ENCODE measurements around the gene TACO1. TPM values are rescaled to one million over a fixed set of nuclear protein-coding genes. Genes with fewer than 3 reads are reported as not detected.

The TACO1 gene
- total RNA-seq (2014; rRNA removed; shearing (Covaris generic)): 23.7 and 30.6 TPM in 2 replicates

DNA sequence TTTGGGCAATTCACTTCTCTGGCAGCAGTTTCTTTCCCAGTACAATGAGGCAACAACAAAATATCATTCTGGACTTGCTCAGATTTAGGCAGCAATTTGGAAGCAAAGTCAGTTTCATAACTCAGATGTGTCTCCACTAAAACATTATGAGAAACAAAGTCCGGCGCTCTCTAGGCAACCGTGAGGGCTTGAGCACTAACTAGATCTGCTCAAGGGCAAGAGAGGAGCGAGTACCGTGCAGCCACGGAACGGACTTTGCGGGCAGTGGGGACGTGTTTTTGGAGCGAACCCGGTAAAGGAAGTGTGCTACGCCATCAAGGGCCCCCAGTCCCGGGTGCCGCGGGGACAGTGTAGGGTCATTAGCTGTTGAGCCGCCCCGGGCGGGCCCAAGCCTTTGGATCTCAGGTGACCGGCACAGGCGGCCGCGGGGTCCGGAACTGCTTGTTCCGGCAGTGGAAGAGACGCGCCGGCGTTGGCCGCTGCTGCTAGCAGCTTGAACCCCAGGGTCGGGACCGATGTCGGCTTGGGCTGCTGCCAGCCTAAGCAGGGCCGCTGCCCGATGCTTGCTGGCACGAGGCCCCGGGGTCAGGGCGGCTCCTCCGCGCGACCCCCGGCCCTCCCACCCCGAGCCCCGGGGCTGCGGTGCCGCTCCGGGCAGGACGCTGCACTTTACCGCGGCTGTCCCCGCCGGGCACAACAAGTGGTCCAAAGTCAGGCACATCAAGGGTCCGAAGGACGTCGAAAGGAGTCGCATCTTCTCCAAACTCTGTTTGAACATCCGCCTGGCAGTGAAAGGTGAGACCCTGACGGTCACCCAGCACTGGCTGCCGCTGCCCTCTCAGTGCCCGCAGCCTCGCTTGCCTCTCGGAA is at the start of gene TACO1:
Gene TACO1 (plus strand): TSS at position 327 of the 870 bp plus-strand sequence. CDS start 189 bp downstream, at position 516.
- Histone ChIP-seq H3K27me3 (replicated peaks) (no peaks in the 10 kb centered on the region), H3K27ac (peak within 1 kb of the TSS; percentile 44), H3K9me3 (replicated peaks) (no peaks in the 10 kb centered on the region), H3K4me1 (replicated peaks) (peaks cover 12% of the 10 kb centered on the region), H3K4me3 (peak within 1 kb of the TSS; percentile 89), H3K36me3 (peaks cover 35% of the 10 kb centered on the region)
- peak; percentile 85 to 89 for DNase-seq (ENCODE audit: low read depth in 1 of 2, low spot score in 2 of 2)

GRCh38 chr17:63552211-63552610 is 48.5 kb upstream of the TACO1 start:
- peak in 1 of 2 experiments; percentile 43 for DNase-seq (ENCODE audit: low read depth in 1 of 2, low spot score in 2 of 2)
- peaks cover 32% of the 10 kb centered on the region for H3K36me3 ChIP-seq
- no peaks in the 10 kb centered on the region for H3K27me3 ChIP-seq (replicated peaks)
- no peaks in the 10 kb centered on the region for H3K9me3 ChIP-seq (replicated peaks)
- H3K27ac ChIP-seq: peak overlapping the region; percentile 10
- peak overlapping the region; percentile 85 for H3K4me3 ChIP-seq
- peaks cover 18% of the 10 kb centered on the region for H3K4me1 ChIP-seq (replicated peaks)

DNA sequence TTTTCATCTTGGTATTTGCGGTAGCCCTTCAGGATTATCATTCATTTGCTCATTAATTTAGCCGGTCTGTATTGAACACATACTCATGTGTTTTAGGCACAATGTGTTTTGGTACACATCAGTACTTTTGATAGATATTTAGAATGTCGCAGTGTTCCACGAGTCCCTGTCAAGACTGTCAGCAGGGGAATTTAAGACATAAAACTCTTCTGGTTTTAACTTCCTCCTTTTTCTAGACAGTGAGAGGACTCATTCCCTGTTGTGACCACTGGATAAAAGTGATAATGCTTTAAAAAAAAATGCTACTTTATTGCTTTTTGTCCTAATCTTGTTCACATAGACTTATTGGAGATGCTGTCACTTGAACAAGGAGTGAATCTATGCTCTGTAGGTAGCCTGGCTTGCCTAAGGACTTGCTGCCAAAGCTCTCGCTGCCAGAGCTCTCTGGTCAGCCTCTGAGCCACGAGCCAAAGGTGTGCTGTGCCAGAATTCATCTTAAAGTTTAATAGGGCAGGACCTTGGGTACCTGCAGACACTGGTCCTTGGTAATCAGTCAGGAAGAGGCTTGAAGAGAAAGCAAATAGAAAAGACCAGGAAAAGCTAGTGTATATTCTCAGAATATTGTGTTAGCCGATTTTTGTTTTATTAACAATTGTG is 45.1 kb upstream of the TACO1 start:
- Histone ChIP-seq H3K4me1 (replicated peaks) (peaks cover 10% of the 10 kb centered on the region), H3K27ac (no peak overlapping the region), H3K27me3 (replicated peaks) (no peaks in the 10 kb centered on the region), H3K9me3 (replicated peaks) (no peaks in the 10 kb centered on the region), H3K36me3 (peaks cover 30% of the 10 kb centered on the region), H3K4me3 (no peak overlapping the region)
- no peak for DNase-seq (ENCODE audit: low read depth in 1 of 2, low spot score in 2 of 2)

DNA sequence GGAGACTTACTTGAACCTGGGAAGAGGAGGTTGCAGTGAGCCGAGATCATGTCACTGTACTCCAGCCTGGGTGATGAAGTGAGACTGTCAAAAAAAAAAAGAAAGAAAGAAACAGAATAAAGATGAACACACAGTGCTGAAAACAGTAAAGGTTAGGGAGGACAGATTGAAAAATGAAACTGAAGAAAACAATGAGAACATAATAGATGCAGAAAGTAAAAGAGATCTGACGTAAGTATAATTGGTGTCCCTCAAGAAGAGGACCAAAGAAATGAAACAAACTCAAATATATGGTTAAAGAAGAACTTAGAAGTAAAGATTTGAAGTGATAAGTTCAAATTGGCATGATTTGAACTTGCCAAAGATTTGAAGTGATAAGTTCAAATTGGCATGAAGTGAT is 43.3 kb upstream of the TACO1 start:
- Histone ChIP-seq H3K27ac (no peak overlapping the region), H3K4me1 (replicated peaks) (peaks cover 5% of the 10 kb centered on the region), H3K36me3 (peaks cover 21% of the 10 kb centered on the region), H3K27me3 (replicated peaks) (no peaks in the 10 kb centered on the region), H3K9me3 (replicated peaks) (no peaks in the 10 kb centered on the region), H3K4me3 (no peak overlapping the region)
- DNase-seq (ENCODE audit: low read depth in 1 of 2, low spot score in 2 of 2): no peak

DNA sequence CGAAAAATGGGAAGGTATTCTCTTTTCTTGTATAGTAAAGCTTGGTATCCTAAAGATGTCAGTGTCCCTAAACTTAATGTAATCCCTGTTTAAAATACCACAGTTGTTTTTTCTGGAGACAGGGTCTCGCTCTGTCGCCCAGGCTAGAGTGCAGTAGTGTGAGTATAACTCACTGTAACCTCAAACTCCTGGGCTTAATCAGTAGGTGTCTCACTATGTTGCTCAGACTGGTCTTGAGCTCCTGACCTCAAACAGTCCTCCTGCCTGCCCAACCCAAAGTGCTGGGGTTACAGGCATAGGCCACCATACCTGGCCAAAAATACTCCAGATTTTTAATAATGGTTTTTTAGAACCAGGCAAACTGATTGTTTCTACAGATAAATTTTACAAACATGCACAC is 42.3 kb upstream of the TACO1 start:
- Histone ChIP-seq H3K4me1 (replicated peaks) (no peaks in the 10 kb centered on the region), H3K9me3 (replicated peaks) (no peaks in the 10 kb centered on the region), H3K27me3 (replicated peaks) (no peaks in the 10 kb centered on the region), H3K27ac (no peak overlapping the region), H3K36me3 (peaks cover 11% of the 10 kb centered on the region), H3K4me3 (no peak overlapping the region)
- no peak for DNase-seq (ENCODE audit: low read depth in 1 of 2, low spot score in 2 of 2)

DNA sequence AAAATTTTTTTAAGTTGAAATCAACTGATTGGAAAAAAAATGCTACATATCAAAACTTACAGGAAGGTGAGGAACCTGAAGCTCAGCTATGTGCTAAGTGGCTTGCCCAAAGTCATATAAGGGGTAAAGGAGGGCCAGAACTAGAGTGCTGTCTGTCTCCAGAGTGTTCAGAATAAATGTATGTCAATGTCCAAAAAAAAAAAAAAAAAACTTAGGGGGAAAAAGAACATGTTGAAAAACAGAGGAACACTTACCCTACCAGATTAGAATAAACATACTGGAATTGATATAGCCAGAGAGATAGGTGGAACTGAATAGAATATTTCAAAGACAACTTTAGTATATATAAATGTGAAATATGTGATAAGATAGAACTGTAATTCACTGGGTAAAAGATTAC is 38.9 kb upstream of the TACO1 start:
- no peaks in the 10 kb centered on the region for H3K27me3 ChIP-seq (replicated peaks)
- no peaks in the 10 kb centered on the region for H3K4me1 ChIP-seq (replicated peaks)
- no peak overlapping the region for H3K4me3 ChIP-seq
- DNase-seq (ENCODE audit: low read depth in 1 of 2, low spot score in 2 of 2): no peak
- no peaks in the 10 kb centered on the region for H3K36me3 ChIP-seq
- no peaks in the 10 kb centered on the region for H3K9me3 ChIP-seq (replicated peaks)
- no peak overlapping the region for H3K27ac ChIP-seq

DNA sequence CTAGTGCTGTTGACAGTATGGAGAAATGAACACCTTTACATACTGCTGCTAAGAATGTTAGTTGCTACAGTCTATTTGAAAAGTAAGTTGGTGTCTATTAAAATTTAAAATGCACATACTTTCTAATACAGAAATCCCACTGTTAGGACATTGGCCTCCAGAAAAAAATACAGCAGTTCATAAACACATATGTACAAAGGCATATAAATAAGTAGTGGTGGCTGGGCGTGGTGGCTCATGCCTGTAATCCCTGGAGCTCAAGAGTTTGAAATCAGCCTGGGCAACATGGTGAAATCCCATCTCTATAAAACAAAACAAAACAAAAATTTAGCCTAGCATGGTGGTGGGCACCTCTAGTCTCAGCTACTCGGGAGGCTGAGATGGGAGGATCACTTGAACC is 37.4 kb upstream of the TACO1 start:
- Histone ChIP-seq H3K4me1 (replicated peaks) (no peaks in the 10 kb centered on the region), H3K27me3 (replicated peaks) (no peaks in the 10 kb centered on the region), H3K9me3 (replicated peaks) (no peaks in the 10 kb centered on the region), H3K4me3 (no peak overlapping the region), H3K36me3 (0 out of 2 replicates have a peak, but pooled peaks cover 1% of the 10 kb centered on the region), H3K27ac (no peak overlapping the region)
- no peak for DNase-seq (ENCODE audit: low read depth in 1 of 2, low spot score in 2 of 2)

GRCh38 chr17:63564562-63564961 is 36.1 kb upstream of the TACO1 start:
- no peaks in the 10 kb centered on the region for H3K9me3 ChIP-seq (replicated peaks)
- DNase-seq (ENCODE audit: low read depth in 1 of 2, low spot score in 2 of 2): no peak
- H3K4me1 ChIP-seq (replicated peaks): no peaks in the 10 kb centered on the region
- no peak overlapping the region for H3K27ac ChIP-seq
- peaks cover 8% of the 10 kb centered on the region; the same call in 1 of the 2 replicates for H3K36me3 ChIP-seq
- no peak overlapping the region for H3K4me3 ChIP-seq
- no peaks in the 10 kb centered on the region for H3K27me3 ChIP-seq (replicated peaks)

- Histone ChIP-seq H3K4me3 (no peak overlapping the region), H3K9me3 (replicated peaks) (no peaks in the 10 kb centered on the region), H3K4me1 (replicated peaks) (peaks cover 8% of the 10 kb centered on the region), H3K27ac (no peak overlapping the region), H3K27me3 (replicated peaks) (no peaks in the 10 kb centered on the region), H3K36me3 (peaks cover 18% of the 10 kb centered on the region)
- DNase-seq (ENCODE audit: low read depth in 1 of 2, low spot score in 2 of 2): no peak
These were observed 33.5 kb upstream of the TACO1 start for GRCh38 chr17:63567229-63567628.

DNA sequence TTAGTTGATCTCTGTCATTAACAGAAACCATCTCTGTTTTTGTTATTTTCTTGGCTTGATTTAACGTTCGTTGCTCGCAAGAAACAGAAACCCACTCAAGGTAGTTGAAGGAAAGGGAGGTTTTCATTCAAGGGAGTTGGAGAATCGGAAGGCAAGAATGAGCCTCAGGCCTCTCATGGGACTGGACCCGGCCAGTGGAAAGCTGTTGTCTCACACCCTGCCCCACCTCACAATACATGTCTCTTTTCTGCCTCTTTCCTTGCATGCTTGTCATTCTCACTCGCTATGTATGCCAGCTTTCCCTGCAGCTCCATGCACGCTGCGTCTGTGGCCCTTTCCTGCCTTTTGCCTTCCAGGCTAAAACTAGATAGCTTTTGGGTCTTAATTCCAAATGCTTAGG is 32.1 kb upstream of the TACO1 start:
- H3K27me3 ChIP-seq (replicated peaks): no peaks in the 10 kb centered on the region
- H3K9me3 ChIP-seq (replicated peaks): no peaks in the 10 kb centered on the region
- DNase-seq (ENCODE audit: low read depth in 1 of 2, low spot score in 2 of 2): no peak
- peaks cover 10% of the 10 kb centered on the region for H3K4me1 ChIP-seq (replicated peaks)
- no peak overlapping the region for H3K27ac ChIP-seq
- H3K4me3 ChIP-seq: no peak overlapping the region
- H3K36me3 ChIP-seq: peaks cover 18% of the 10 kb centered on the region

DNA sequence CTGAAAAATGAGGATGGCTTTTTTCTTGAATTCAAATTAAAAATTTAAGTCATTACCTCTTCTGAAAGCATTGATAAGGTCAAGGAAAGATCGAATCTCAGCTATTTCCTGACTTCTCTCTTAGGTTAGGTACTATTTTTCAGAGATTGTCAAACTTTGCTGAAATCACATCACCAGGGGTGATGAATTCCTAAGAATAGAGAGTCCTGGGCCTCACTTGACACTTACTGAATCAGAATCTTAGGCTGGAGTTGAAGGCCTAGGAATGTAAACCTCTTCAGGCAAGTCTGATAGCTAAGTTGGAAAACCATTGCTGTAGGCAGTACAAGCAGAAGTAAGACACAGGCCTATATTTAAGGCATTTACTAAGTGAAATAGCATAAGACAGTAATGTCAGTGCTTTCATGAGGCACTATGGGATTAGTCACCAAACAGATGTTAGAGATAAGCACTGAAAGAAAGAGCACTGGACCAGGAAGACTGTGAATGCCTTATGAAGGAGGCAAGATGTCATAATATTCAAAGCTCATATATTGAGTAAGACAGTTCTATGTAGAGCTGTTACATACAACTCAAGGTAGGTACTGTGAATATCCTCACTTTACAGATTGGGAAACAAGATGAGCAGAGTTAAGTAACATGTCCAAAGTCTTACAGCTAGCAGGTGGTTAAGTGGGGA is 28.9 kb upstream of the TACO1 start:
- DNase-seq (ENCODE audit: low read depth in 1 of 2, low spot score in 2 of 2): peak in 1 of 2 experiments; percentile 24
- H3K27ac ChIP-seq: no peak overlapping the region
- no peak overlapping the region for H3K4me3 ChIP-seq
- H3K9me3 ChIP-seq (replicated peaks): no peaks in the 10 kb centered on the region
- H3K4me1 ChIP-seq (replicated peaks): peaks cover 10% of the 10 kb centered on the region
- peaks cover 21% of the 10 kb centered on the region for H3K36me3 ChIP-seq
- H3K27me3 ChIP-seq (replicated peaks): no peaks in the 10 kb centered on the region

GRCh38 chr17:63573634-63574033 is 27.1 kb upstream of the TACO1 start:
- Histone ChIP-seq H3K4me1 (replicated peaks) (peaks cover 10% of the 10 kb centered on the region), H3K9me3 (replicated peaks) (no peaks in the 10 kb centered on the region), H3K27ac (no peak overlapping the region), H3K4me3 (no peak overlapping the region), H3K27me3 (replicated peaks) (no peaks in the 10 kb centered on the region), H3K36me3 (peaks cover 28% of the 10 kb centered on the region)
- DNase-seq (ENCODE audit: low read depth in 1 of 2, low spot score in 2 of 2): no peak

DNA sequence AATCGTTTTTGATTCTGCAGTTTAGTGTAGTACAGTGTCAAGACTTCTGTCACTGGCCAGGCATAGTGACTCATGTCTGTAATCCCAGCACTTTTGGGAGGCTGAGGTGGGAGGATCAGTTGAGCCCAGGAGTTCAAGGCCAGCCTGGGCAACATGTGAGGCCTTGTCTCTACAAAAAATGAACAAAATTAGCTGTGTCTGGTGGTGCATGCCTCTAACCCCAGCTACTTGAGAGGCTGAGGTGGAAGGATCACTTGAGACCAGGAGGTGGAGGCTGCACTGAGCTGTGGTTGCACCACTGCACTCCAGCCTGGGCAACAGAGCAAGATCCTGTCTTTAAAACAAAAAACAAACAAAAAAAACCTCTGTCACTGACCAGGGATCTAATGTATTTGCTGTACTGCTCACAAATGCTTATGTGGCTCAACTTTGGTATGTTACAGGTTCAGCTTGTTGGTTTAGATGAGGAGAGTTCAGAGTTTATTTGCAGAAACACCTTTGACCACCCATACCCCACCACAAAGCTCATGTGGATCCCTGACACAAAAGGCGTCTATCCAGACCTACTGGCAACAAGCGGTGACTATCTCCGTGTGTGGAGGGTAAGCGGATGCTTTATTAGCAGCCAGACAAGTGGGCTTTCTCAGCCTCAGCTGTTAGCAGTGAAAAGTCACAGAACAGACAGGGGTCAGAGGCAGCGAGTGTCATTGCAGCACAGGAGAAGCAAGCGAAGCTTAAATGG is 22.5 kb upstream of the TACO1 start:
- Histone ChIP-seq H3K4me3 (no peak overlapping the region), H3K27ac (no peak overlapping the region), H3K9me3 (replicated peaks) (no peaks in the 10 kb centered on the region), H3K4me1 (replicated peaks) (no peaks in the 10 kb centered on the region), H3K36me3 (peaks cover 57% of the 10 kb centered on the region), H3K27me3 (replicated peaks) (no peaks in the 10 kb centered on the region)
- no peak for DNase-seq (ENCODE audit: low read depth in 1 of 2, low spot score in 2 of 2)
